HEK293 (cell line): ENCODE results near the gene ZNF480.

ENCODE experiments used
- CTCF ChIA-PET: fragments of 350-600 bp; formaldehyde crosslinking; extraction: SDS; loops from one replicate; lab custom pipeline; 2021; ENCODE audit warnings: antibody characterized with exemption; lab: Yijun Ruan, JAX
- POLR2A ChIA-PET: fragments of 300-600 bp; formaldehyde crosslinking; extraction: SDS; loops from one replicate; lab custom pipeline; 2020; ENCODE audit warnings: antibody characterized with exemption, inconsistent platforms; lab: Yijun Ruan, JAX
- H3K27ac ChIP-seq: fragments of 200-500 bp; sonication (Bioruptor generic); 2 replicates; pipeline ENCODE4 v1.5.1; 2014; ENCODE audit warnings: low read depth, low read length, control low read depth, inconsistent platforms; ENCODE audit errors: extremely low read depth
- H3K36me3 ChIP-seq, 2 experiments: fragments of 200-500 bp in 1 of 2; sonication (Bioruptor generic) in 1 of 2; 1 replicate in 1 of 2; 2 replicates in 1 of 2; pipeline ENCODE4 v1.5.1; 2014 to 2017; ENCODE audit warnings: inconsistent platforms in 2 of 2, low read length in 2 of 2; ENCODE audit not compliant: control insufficient read depth in 2 of 2, insufficient read depth in 1 of 2
- H3K4me1 ChIP-seq: fragments of 200-500 bp; sonication (Bioruptor generic); 2 replicates; pipeline ENCODE4 v1.5.1; 2014; ENCODE audit warnings: mild to moderate bottlenecking, low read length, inconsistent platforms; ENCODE audit not compliant: control insufficient read depth, insufficient read depth
- H3K4me3 ChIP-seq: 2 replicates; pipeline ENCODE4 v1.5.1; 2011; ENCODE audit warnings: low read depth, mild to moderate bottlenecking, control low read depth, low read length, moderate library complexity
- H3K9me3 ChIP-seq: fragments of 200-500 bp; sonication (Bioruptor generic); 2 replicates; pipeline ENCODE4 v1.5.1; 2014; ENCODE audit warnings: low read depth, low read length, inconsistent platforms; ENCODE audit not compliant: control insufficient read depth, insufficient read depth
- KLF1 ChIP-seq: fragments of 450-650 bp; formaldehyde crosslinking; IDR thresholded peaks from 2 replicates; pipeline ENCODE4 v1.5.1; 2016; ENCODE audit warnings: missing biosample characterization, missing genetic modification characterization
- SCRT2 ChIP-seq: fragments of 450-650 bp; formaldehyde crosslinking; IDR thresholded peaks from 2 replicates; pipeline ENCODE4 v1.5.1; 2016; ENCODE audit warnings: missing biosample characterization, missing genetic modification characterization
- SP2 ChIP-seq: fragments of 450-650 bp; formaldehyde crosslinking; IDR thresholded peaks from 2 replicates; pipeline ENCODE4 v1.5.1; 2016; ENCODE audit warnings: missing biosample characterization, missing genetic modification characterization
- ZBTB20 ChIP-seq: fragments of 450-650 bp; formaldehyde crosslinking; IDR thresholded peaks from 2 replicates; pipeline ENCODE4 v1.5.1; 2016; ENCODE audit warnings: missing biosample characterization, missing genetic modification characterization
- ZBTB7A ChIP-seq: fragments of 450-650 bp; formaldehyde crosslinking; IDR thresholded peaks from 2 replicates; pipeline ENCODE4 v1.5.1; 2016; ENCODE audit warnings: low read depth, missing biosample characterization, missing genetic modification characterization
- ZBTB8A ChIP-seq: fragments of 450-650 bp; formaldehyde crosslinking; IDR thresholded peaks from 2 replicates; pipeline ENCODE4 v1.5.1; 2016; ENCODE audit warnings: missing biosample characterization, missing genetic modification characterization
- ZFP41 ChIP-seq: fragments of 450-650 bp; formaldehyde crosslinking; IDR thresholded peaks from 2 replicates; pipeline ENCODE4 v1.5.1; 2016; ENCODE audit warnings: missing biosample characterization, missing genetic modification characterization, borderline replicate concordance
- ZFP69B ChIP-seq: fragments of 450-650 bp; formaldehyde crosslinking; IDR thresholded peaks from 2 replicates; pipeline ENCODE4 v1.5.1; 2016; ENCODE audit warnings: missing biosample characterization, missing genetic modification characterization
- ZNF114 ChIP-seq: fragments of 450-650 bp; formaldehyde crosslinking; IDR thresholded peaks from 2 replicates; pipeline ENCODE4 v1.5.0; 2017; ENCODE audit warnings: missing biosample characterization, missing genetic modification characterization
- ZNF19 ChIP-seq: fragments of 450-650 bp; formaldehyde crosslinking; IDR thresholded peaks from 2 replicates; pipeline ENCODE4; 2016; ENCODE audit warnings: missing biosample characterization, missing genetic modification characterization, low read depth
- ZNF2 ChIP-seq: fragments of 450-650 bp; formaldehyde crosslinking; IDR thresholded peaks from 2 replicates; pipeline ENCODE4 v1.5.1; 2016; ENCODE audit warnings: missing biosample characterization, missing genetic modification characterization
- ZNF214 ChIP-seq: fragments of 450-650 bp; formaldehyde crosslinking; IDR thresholded peaks from 2 replicates; pipeline ENCODE4 v1.5.1; 2017; ENCODE audit warnings: missing biosample characterization, mild to moderate bottlenecking, missing genetic modification characterization, borderline replicate concordance
- ZNF239 ChIP-seq: fragments of 450-650 bp; formaldehyde crosslinking; IDR thresholded peaks from 2 replicates; pipeline ENCODE4 v1.5.1; 2016; ENCODE audit warnings: missing biosample characterization, missing genetic modification characterization
- ZNF341 ChIP-seq: fragments of 450-650 bp; formaldehyde crosslinking; IDR thresholded peaks from 2 replicates; pipeline ENCODE4; 2016; ENCODE audit warnings: low read depth, missing biosample characterization, missing genetic modification characterization
- ZNF404 ChIP-seq: fragments of 450-650 bp; formaldehyde crosslinking; IDR thresholded peaks from 2 replicates; pipeline ENCODE4 v1.5.1; 2017; ENCODE audit warnings: missing biosample characterization, missing genetic modification characterization
- ZNF423 ChIP-seq: fragments of 450-650 bp; formaldehyde crosslinking; IDR thresholded peaks from 2 replicates; pipeline ENCODE4 v1.5.1; 2016; ENCODE audit warnings: missing biosample characterization, missing genetic modification characterization
- ZNF510 ChIP-seq: fragments of 450-650 bp; formaldehyde crosslinking; IDR thresholded peaks from 2 replicates; pipeline ENCODE4 v1.5.1; 2018; ENCODE audit warnings: mild to moderate bottlenecking, missing genetic modification characterization, missing biosample characterization; ENCODE audit not compliant: insufficient replicate concordance
- ZNF521 ChIP-seq: fragments of 450-650 bp; formaldehyde crosslinking; IDR thresholded peaks from 2 replicates; pipeline ENCODE4 v1.5.1; 2017; ENCODE audit warnings: missing biosample characterization, mild to moderate bottlenecking, missing genetic modification characterization
- ZNF530 ChIP-seq: fragments of 450-650 bp; formaldehyde crosslinking; IDR thresholded peaks from 2 replicates; pipeline ENCODE4 v1.5.1; 2016; ENCODE audit warnings: low read depth, missing biosample characterization, missing genetic modification characterization
- ZNF677 ChIP-seq: fragments of 450-650 bp; IDR thresholded peaks from 2 replicates; pipeline ENCODE4 v1.5.0; 2018; ENCODE audit warnings: missing biosample characterization, mild to moderate bottlenecking, missing genetic modification characterization, moderate library complexity
- ZSCAN18 ChIP-seq: fragments of 450-650 bp; formaldehyde crosslinking; IDR thresholded peaks from 2 replicates; pipeline ENCODE4 v1.5.1; 2016; ENCODE audit warnings: missing biosample characterization, missing genetic modification characterization
- ZSCAN4 ChIP-seq: fragments of 450-650 bp; formaldehyde crosslinking; IDR thresholded peaks from 2 replicates; pipeline ENCODE4 v1.5.1; 2017; ENCODE audit warnings: missing biosample characterization, missing genetic modification characterization
- TF ChIP-seq, protein P1 (sequence below): fragments of 450-650 bp; formaldehyde crosslinking; IDR thresholded peaks from 2 replicates; pipeline ENCODE4 v1.5.1; 2016; ENCODE audit warnings: missing biosample characterization, missing genetic modification characterization
- TF ChIP-seq, protein P2 (sequence below): fragments of 450-650 bp; formaldehyde crosslinking; IDR thresholded peaks from 2 replicates; pipeline ENCODE4 v1.5.1; 2016; ENCODE audit warnings: missing biosample characterization, missing genetic modification characterization
- TF ChIP-seq, protein P3 (sequence below): fragments of 450-650 bp; formaldehyde crosslinking; IDR thresholded peaks from 2 replicates; pipeline ENCODE4 v1.5.1; 2016; ENCODE audit warnings: missing biosample characterization, missing genetic modification characterization
- TF ChIP-seq, protein P4 (sequence below): fragments of 450-650 bp; formaldehyde crosslinking; IDR thresholded peaks from 2 replicates; pipeline ENCODE4 v1.5.1; 2017; ENCODE audit warnings: missing biosample characterization, missing genetic modification characterization

The ZNF480 gene

GRCh38 chr19:52277471-52277870, 19.5 kb upstream of the ZNF480 start:
- TF ChIP-seq, protein P1, sequence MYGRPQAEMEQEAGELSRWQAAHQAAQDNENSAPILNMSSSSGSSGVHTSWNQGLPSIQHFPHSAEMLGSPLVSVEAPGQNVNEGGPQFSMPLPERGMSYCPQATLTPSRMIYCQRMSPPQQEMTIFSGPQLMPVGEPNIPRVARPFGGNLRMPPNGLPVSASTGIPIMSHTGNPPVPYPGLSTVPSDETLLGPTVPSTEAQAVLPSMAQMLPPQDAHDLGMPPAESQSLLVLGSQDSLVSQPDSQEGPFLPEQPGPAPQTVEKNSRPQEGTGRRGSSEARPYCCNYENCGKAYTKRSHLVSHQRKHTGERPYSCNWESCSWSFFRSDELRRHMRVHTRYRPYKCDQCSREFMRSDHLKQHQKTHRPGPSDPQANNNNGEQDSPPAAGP (tag by site-specific recombination), result no peak
- TF ChIP-seq ZNF19 (no peak), ZFP69B (tag by site-specific recombination) (no peak), ZNF214 (no peak), ZBTB7A (no peak)
- TF ChIP-seq, protein P2, sequence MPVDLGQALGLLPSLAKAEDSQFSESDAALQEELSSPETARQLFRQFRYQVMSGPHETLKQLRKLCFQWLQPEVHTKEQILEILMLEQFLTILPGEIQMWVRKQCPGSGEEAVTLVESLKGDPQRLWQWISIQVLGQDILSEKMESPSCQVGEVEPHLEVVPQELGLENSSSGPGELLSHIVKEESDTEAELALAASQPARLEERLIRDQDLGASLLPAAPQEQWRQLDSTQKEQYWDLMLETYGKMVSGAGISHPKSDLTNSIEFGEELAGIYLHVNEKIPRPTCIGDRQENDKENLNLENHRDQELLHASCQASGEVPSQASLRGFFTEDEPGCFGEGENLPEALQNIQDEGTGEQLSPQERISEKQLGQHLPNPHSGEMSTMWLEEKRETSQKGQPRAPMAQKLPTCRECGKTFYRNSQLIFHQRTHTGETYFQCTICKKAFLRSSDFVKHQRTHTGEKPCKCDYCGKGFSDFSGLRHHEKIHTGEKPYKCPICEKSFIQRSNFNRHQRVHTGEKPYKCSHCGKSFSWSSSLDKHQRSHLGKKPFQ (tag by site-specific recombination), result no peak
- TF ChIP-seq, all 188 proteins: peak for 0
- ChIA-PET POLR2A (interaction anchor here (0.7 kb wide), 1 partner anchor 1277 kb away, joined by 4 read pairs; no protein-coding TSS in a partner anchor), CTCF (no interaction called here)
- no peak overlapping the region for H3K4me3 ChIP-seq
- no peaks in the 10 kb centered on the region for H3K4me1 ChIP-seq
- no peak overlapping the region for H3K27ac ChIP-seq
- H3K9me3 ChIP-seq, result no peaks in the 10 kb centered on the region; the same call in none of the 2 replicates
- peaks cover 5 to 17% of the 10 kb centered on the region in 2 experiments; a peak in 2 of 3 replicates for H3K36me3 ChIP-seq

GRCh38 chr19:52286256-52286655, 10.7 kb upstream of the ZNF480 start:
- no peak for TF ChIP-seq ZBTB8A
- TF ChIP-seq ZSCAN18 (tag by site-specific recombination), result no peak
- TF ChIP-seq KLF1 (tag by site-specific recombination), result no peak
- no peak for TF ChIP-seq ZNF2 (tag by site-specific recombination)
- no peak for TF ChIP-seq ZNF521 (tag by site-specific recombination)
- no peak for TF ChIP-seq ZNF341
- TF ChIP-seq ZNF114 (tag by site-specific recombination), result no peak
- no peak for TF ChIP-seq ZSCAN4
- no peak for TF ChIP-seq ZNF530
- no peak for TF ChIP-seq SCRT2 (tag by site-specific recombination)
- no peak for TF ChIP-seq ZNF423 (tag by site-specific recombination)
- no peak for TF ChIP-seq ZNF677 (tag by site-specific recombination)
- TF ChIP-seq ZNF510 (tag by site-specific recombination), result no peak
- no peak for TF ChIP-seq ZFP41 (tag by site-specific recombination)
- no peak for TF ChIP-seq ZNF239 (tag by site-specific recombination)
- TF ChIP-seq, protein P3, sequence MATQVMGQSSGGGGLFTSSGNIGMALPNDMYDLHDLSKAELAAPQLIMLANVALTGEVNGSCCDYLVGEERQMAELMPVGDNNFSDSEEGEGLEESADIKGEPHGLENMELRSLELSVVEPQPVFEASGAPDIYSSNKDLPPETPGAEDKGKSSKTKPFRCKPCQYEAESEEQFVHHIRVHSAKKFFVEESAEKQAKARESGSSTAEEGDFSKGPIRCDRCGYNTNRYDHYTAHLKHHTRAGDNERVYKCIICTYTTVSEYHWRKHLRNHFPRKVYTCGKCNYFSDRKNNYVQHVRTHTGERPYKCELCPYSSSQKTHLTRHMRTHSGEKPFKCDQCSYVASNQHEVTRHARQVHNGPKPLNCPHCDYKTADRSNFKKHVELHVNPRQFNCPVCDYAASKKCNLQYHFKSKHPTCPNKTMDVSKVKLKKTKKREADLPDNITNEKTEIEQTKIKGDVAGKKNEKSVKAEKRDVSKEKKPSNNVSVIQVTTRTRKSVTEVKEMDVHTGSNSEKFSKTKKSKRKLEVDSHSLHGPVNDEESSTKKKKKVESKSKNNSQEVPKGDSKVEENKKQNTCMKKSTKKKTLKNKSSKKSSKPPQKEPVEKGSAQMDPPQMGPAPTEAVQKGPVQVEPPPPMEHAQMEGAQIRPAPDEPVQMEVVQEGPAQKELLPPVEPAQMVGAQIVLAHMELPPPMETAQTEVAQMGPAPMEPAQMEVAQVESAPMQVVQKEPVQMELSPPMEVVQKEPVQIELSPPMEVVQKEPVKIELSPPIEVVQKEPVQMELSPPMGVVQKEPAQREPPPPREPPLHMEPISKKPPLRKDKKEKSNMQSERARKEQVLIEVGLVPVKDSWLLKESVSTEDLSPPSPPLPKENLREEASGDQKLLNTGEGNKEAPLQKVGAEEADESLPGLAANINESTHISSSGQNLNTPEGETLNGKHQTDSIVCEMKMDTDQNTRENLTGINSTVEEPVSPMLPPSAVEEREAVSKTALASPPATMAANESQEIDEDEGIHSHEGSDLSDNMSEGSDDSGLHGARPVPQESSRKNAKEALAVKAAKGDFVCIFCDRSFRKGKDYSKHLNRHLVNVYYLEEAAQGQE (tag by site-specific recombination), result no peak
- no peak for TF ChIP-seq ZNF404 (tag by site-specific recombination)
- TF ChIP-seq ZBTB20 (tag by site-specific recombination), result no peak
- no peak for TF ChIP-seq SP2
- TF ChIP-seq, protein P4, sequence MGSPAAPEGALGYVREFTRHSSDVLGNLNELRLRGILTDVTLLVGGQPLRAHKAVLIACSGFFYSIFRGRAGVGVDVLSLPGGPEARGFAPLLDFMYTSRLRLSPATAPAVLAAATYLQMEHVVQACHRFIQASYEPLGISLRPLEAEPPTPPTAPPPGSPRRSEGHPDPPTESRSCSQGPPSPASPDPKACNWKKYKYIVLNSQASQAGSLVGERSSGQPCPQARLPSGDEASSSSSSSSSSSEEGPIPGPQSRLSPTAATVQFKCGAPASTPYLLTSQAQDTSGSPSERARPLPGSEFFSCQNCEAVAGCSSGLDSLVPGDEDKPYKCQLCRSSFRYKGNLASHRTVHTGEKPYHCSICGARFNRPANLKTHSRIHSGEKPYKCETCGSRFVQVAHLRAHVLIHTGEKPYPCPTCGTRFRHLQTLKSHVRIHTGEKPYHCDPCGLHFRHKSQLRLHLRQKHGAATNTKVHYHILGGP (tag by site-specific recombination), result no peak
- ChIA-PET POLR2A (interaction anchor here (0.7 kb wide), 1 partner anchor 160 kb away, joined by 5 read pairs; no protein-coding TSS in a partner anchor), CTCF (no interaction called here)
- no peaks in the 10 kb centered on the region for H3K4me1 ChIP-seq
- H3K9me3 ChIP-seq, result no peaks in the 10 kb centered on the region
- H3K36me3 ChIP-seq, result peaks cover 43 to 60% of the 10 kb centered on the region in 2 experiments
- H3K27ac ChIP-seq, result no peak overlapping the region
- no peak overlapping the region for H3K4me3 ChIP-seq
